H9 (cell line): ENCODE results near the gene PTPN2. TPM values are rescaled to one million over a fixed set of nuclear protein-coding genes. Genes with fewer than 3 reads are reported as not detected.

Experiments
- DNase-seq: peaks from one replicate; pipeline ENCODE4 v3.0.0-alpha.2; 2017
- H2AFZ ChIP-seq: one replicate; pipeline ENCODE4 v1.6.1; 2013; ENCODE audit warnings: mild to moderate bottlenecking, low read length, control low read depth, moderate library complexity
- H2AK5ac ChIP-seq: 2 replicates; pipeline ENCODE4 v1.6.1; 2013; ENCODE audit warnings: low read length, control low read depth, mixed read lengths; ENCODE audit not compliant: insufficient read length
- H2BK120ac ChIP-seq: one replicate; pipeline ENCODE4 v1.6.1; 2013; ENCODE audit warnings: low read depth, mild to moderate bottlenecking, low read length, control low read depth, inconsistent platforms; ENCODE audit not compliant: poor library complexity, severe bottlenecking
- H2BK12ac ChIP-seq: 2 replicates; pipeline ENCODE4 v1.6.1; 2013; ENCODE audit warnings: low read length, control low read depth, mixed read lengths, low read depth; ENCODE audit not compliant: insufficient read length
- H2BK15ac ChIP-seq: 2 replicates; pipeline ENCODE4 v1.6.1; 2013; ENCODE audit warnings: low read depth, low read length, control low read depth
- H2BK20ac ChIP-seq: one replicate; pipeline ENCODE4 v1.6.1; 2013; ENCODE audit warnings: low read depth, mild to moderate bottlenecking, low read length, control low read depth, inconsistent platforms; ENCODE audit not compliant: poor library complexity, severe bottlenecking
- H2BK5ac ChIP-seq: 2 replicates; pipeline ENCODE4 v1.6.1; 2013; ENCODE audit warnings: low read length, control low read depth, mixed read lengths; ENCODE audit not compliant: insufficient read length
- H3K14ac ChIP-seq: 2 replicates; pipeline ENCODE4 v1.6.1; 2013; ENCODE audit warnings: low read length, control low read depth; ENCODE audit not compliant: insufficient read depth
- H3K18ac ChIP-seq: 2 replicates; pipeline ENCODE4 v1.6.1; 2013; ENCODE audit warnings: low read depth, mild to moderate bottlenecking, mixed read lengths, low read length, control low read depth; ENCODE audit not compliant: insufficient read length
- H3K23ac ChIP-seq: 2 replicates; pipeline ENCODE4 v1.6.1; 2013; ENCODE audit warnings: low read length, control low read depth, mixed read lengths, low read depth; ENCODE audit not compliant: insufficient read length
- H3K23me2 ChIP-seq: 2 replicates; pipeline ENCODE4 v1.6.1; 2013; ENCODE audit warnings: low read depth, mild to moderate bottlenecking, mixed read lengths, low read length, control low read depth; ENCODE audit not compliant: insufficient read length, poor library complexity, severe bottlenecking
- H3K27ac ChIP-seq: 2 replicates; pipeline ENCODE4 v1.5.1; 2013; ENCODE audit warnings: low read length, control low read depth, mixed read lengths, low read depth; ENCODE audit not compliant: insufficient read length
- H3K27me3 ChIP-seq: 2 replicates; pipeline ENCODE4 v1.6.1; 2013; ENCODE audit warnings: low read length, control low read depth, inconsistent platforms; ENCODE audit not compliant: insufficient read depth
- H3K4ac ChIP-seq: 2 replicates; pipeline ENCODE4 v1.6.1; 2013; ENCODE audit warnings: low read depth, mild to moderate bottlenecking, control low read depth, inconsistent platforms, low read length, moderate library complexity
- H3K4me1 ChIP-seq: 2 replicates; pipeline ENCODE4 v1.6.1; 2013; ENCODE audit warnings: low read length, control low read depth, inconsistent platforms; ENCODE audit not compliant: insufficient read depth
- H3K4me2 ChIP-seq: 2 replicates; pipeline ENCODE4 v1.6.1; 2013; ENCODE audit warnings: low read length, control low read depth, mixed read lengths; ENCODE audit not compliant: insufficient read length, insufficient read depth
- H3K56ac ChIP-seq: 2 replicates; pipeline ENCODE4 v1.6.1; 2013; ENCODE audit warnings: low read depth, mild to moderate bottlenecking, mixed read lengths, low read length, control low read depth; ENCODE audit not compliant: insufficient read length
- H3K79me1 ChIP-seq: 2 replicates; pipeline ENCODE4 v1.6.1; 2013; ENCODE audit warnings: low read depth, mild to moderate bottlenecking, moderate library complexity, low read length, control low read depth, inconsistent platforms; ENCODE audit not compliant: insufficient read depth, poor library complexity, severe bottlenecking
- H3K79me2 ChIP-seq: 2 replicates; pipeline ENCODE4 v1.6.1; 2013; ENCODE audit warnings: low read length, control low read depth, inconsistent platforms; ENCODE audit not compliant: insufficient read depth
- H3K9ac ChIP-seq: 2 replicates; pipeline ENCODE4 v1.6.1; 2013; ENCODE audit warnings: low read length, control low read depth, mixed read lengths; ENCODE audit not compliant: insufficient read length; ENCODE audit errors: extremely low read depth
- H3K9me3 ChIP-seq: one replicate; pipeline ENCODE4 v1.6.1; 2013; ENCODE audit warnings: low read depth, low read length, inconsistent platforms; ENCODE audit not compliant: control insufficient read depth
- H3T11ph ChIP-seq: one replicate; pipeline ENCODE4 v1.6.1; 2013; ENCODE audit warnings: mild to moderate bottlenecking, low read length, control low read depth, inconsistent platforms
- H4K20me1 ChIP-seq: one replicate; pipeline ENCODE4 v1.6.1; 2013; ENCODE audit not compliant: control insufficient read depth, insufficient read length, insufficient read depth
- H4K5ac ChIP-seq: 2 replicates; pipeline ENCODE4 v1.6.1; 2013; ENCODE audit warnings: low read depth, mild to moderate bottlenecking, mixed read lengths, low read length, control low read depth; ENCODE audit not compliant: insufficient read length
- H4K8ac ChIP-seq: replicated peaks from 2 replicates; pipeline ENCODE4 v1.6.1; 2013; ENCODE audit warnings: low read length, control low read depth, mixed read lengths, low read depth; ENCODE audit not compliant: insufficient read length
- H4K91ac ChIP-seq: 2 replicates; pipeline ENCODE4 v1.6.1; 2013; ENCODE audit warnings: low read depth, mild to moderate bottlenecking, moderate library complexity, mixed read lengths, low read length, control low read depth; ENCODE audit not compliant: insufficient read length
- H3K27ac Mint-ChIP-seq, 3 experiments: 2 replicates in 2 of 3; 3 replicates in 1 of 3; pipeline ENCODE4 v1.8.0; 2020 to 2021; ENCODE audit warnings: mixed read lengths in 3 of 3, mild to moderate bottlenecking in 1 of 3, moderate library complexity in 1 of 3
- H3K27me3 Mint-ChIP-seq: 2 replicates; pipeline ENCODE4 v1.8.0; 2021; ENCODE audit warnings: low read depth, mild to moderate bottlenecking, moderate library complexity, mixed read lengths
- H3K36me3 Mint-ChIP-seq, 3 experiments: 2 replicates in 2 of 3; 3 replicates in 1 of 3; pipeline ENCODE4 v1.8.0; 2020 to 2021; ENCODE audit warnings: low read depth in 3 of 3, mixed read lengths in 3 of 3; ENCODE audit not compliant: insufficient read depth in 1 of 3
- H3K4me1 Mint-ChIP-seq, 2 experiments: 2 replicates each; pipeline ENCODE4 v1.8.0; 2020; ENCODE audit warnings: mixed read lengths in 2 of 2
- H3K4me3 Mint-ChIP-seq, 2 experiments: 2 replicates in 1 of 2; 3 replicates in 1 of 2; pipeline ENCODE4 v1.8.0; 2020 to 2021; ENCODE audit warnings: mild to moderate bottlenecking in 2 of 2, mixed read lengths in 2 of 2, moderate library complexity in 1 of 2
- H3K9me3 Mint-ChIP-seq, 2 experiments: 2 replicates in 1 of 2; 3 replicates in 1 of 2; pipeline ENCODE4 v1.8.0; 2020; ENCODE audit warnings: mild to moderate bottlenecking in 2 of 2, mixed read lengths in 2 of 2, moderate library complexity in 1 of 2
- CTCF ChIP-seq: fragments of 200-600 bp; sonication (generic); conservative IDR thresholded peaks from 3 replicates; pipeline ENCODE4 v1.8.0; 2021; ENCODE audit warnings: antibody characterized with exemption, mild to moderate bottlenecking
- WGBS: extraction: QIAGEN DNeasy Blood & Tissue Kit; methylation state at CpG from one replicate; pipeline ENCODE4 v1.1.7; 2013; ENCODE audit warnings: missing lambda C conversion rate, low lambda C conversion rate, mixed read lengths; ENCODE audit not compliant: insufficient read length; ENCODE audit errors: extremely low coverage; 5-methylcytosine and 5-hydroxymethylcytosine counted together
- total RNA-seq: library from RNA; stranded (reverse); gene quantifications from 2 replicates; pipeline ENCODE4 v1.2.1, GENCODE V29; 2021

PTPN2 gene
- total RNA-seq, 1 experiment from 2014 or later = 48.7 TPM

- no peak overlapping the region for H3K4me3 Mint-ChIP-seq
- DNase-seq = no peak
- Histone ChIP-seq H4K5ac (no peak overlapping the region), H3K27me3 (no peaks in the 10 kb centered on the region), H2BK5ac (no peak overlapping the region), H3K4ac (no peak overlapping the region), H2AFZ (no peak overlapping the region), H3T11ph (no peak overlapping the region), H3K23ac (no peak overlapping the region), H3K14ac (no peak overlapping the region), H3K56ac (no peak overlapping the region), H3K79me1 (no peaks in the 10 kb centered on the region), H3K79me2 (no peaks in the 10 kb centered on the region), H3K9me3 (no peaks in the 10 kb centered on the region), H3K4me2 (no peak overlapping the region), H3K27ac (no peak overlapping the region), H2BK12ac (no peak overlapping the region), H2AK5ac (no peak overlapping the region), H3K18ac (no peak overlapping the region), H4K8ac (no peak overlapping the region), H3K4me1 (no peaks in the 10 kb centered on the region), H2BK120ac (no peak overlapping the region), H2BK20ac (no peak overlapping the region), H4K20me1 (no peaks in the 10 kb centered on the region), H3K23me2 (no peaks in the 10 kb centered on the region), H4K91ac (no peak overlapping the region), H3K9ac (no peak overlapping the region), H2BK15ac (no peak overlapping the region)
- H3K27ac Mint-ChIP-seq = no peak overlapping the region
- WGBS = no CpG with 5 or more reads among the region's 7 CpGs
- H3K36me3 Mint-ChIP-seq = no peaks in the 10 kb centered on the region
- no peak for TF ChIP-seq CTCF
- no peaks in the 10 kb centered on the region; the same call in 1 of the 2 replicates for H3K27me3 Mint-ChIP-seq
- peaks cover 0 to 2% of the 10 kb centered on the region in 2 experiments; a peak in 1 of 5 replicates for H3K9me3 Mint-ChIP-seq
- peaks cover 0 to 4% of the 10 kb centered on the region in 2 experiments; a peak in 2 of 4 replicates for H3K4me1 Mint-ChIP-seq
Observed at GRCh38 chr18:12745095-12745795, 138.8 kb downstream of the PTPN2 start.
